Fibroblast of lung (primary cell): ENCODE results near the gene PADI1. TPM values are rescaled to one million over a fixed set of nuclear protein-coding genes. Genes with fewer than 3 reads are reported as not detected.

Experiments used
- DNase-seq, 2 donors: peaks; one replicate each; pipeline versions ENCODE4 v3.0.0 to v3.0.0-alpha.2; 2010; ENCODE audit warnings: low read depth in 2 of 2
- H2AFZ ChIP-seq: 2 replicates; pipeline ENCODE4 v1.5.1; 2012; ENCODE audit warnings: low read length, control low read depth, inconsistent platforms
- H3K27ac ChIP-seq: 2 replicates; pipeline ENCODE4 v1.5.1; 2011; ENCODE audit warnings: low read length, control low read depth; ENCODE audit not compliant: insufficient read depth
- H3K27me3 ChIP-seq: 2 replicates; pipeline ENCODE4 v1.5.1; 2011; ENCODE audit warnings: mild to moderate bottlenecking, low read length; ENCODE audit not compliant: control insufficient read depth, insufficient read depth
- H3K36me3 ChIP-seq: 2 replicates; pipeline ENCODE4 v1.5.1; 2011; ENCODE audit warnings: low read length; ENCODE audit not compliant: control insufficient read depth, insufficient read depth
- H3K4me1 ChIP-seq: 2 replicates; pipeline ENCODE4 v1.5.1; 2011; ENCODE audit warnings: low read length; ENCODE audit not compliant: control insufficient read depth, insufficient read depth; ENCODE audit errors: extremely low read depth
- H3K4me2 ChIP-seq: 2 replicates; pipeline ENCODE4 v1.5.1; 2011; ENCODE audit warnings: low read length, control low read depth; ENCODE audit not compliant: insufficient read depth; ENCODE audit errors: extremely low read depth
- H3K4me3 ChIP-seq, 4 experiments: fragments of 200-600 bp in 1 of 4; sonication (generic) in 1 of 4; replicated peaks in 1 of 4; 2 replicates each; pipeline ENCODE4 v1.5.1; 2011 to 2016; ENCODE audit warnings: low read length in 4 of 4, low read depth in 3 of 4, mild to moderate bottlenecking in 3 of 4, control low read depth in 2 of 4, inconsistent platforms in 1 of 4, mixed read lengths in 1 of 4; ENCODE audit not compliant: insufficient read depth in 1 of 4; ENCODE audit errors: control extremely low read depth in 1 of 4
- H3K79me2 ChIP-seq: 2 replicates; pipeline ENCODE4 v1.5.1; 2012; ENCODE audit warnings: mild to moderate bottlenecking, low read length, inconsistent platforms; ENCODE audit not compliant: control insufficient read depth, insufficient read depth
- H3K9ac ChIP-seq: 2 replicates; pipeline ENCODE4 v1.5.1; 2011; ENCODE audit warnings: mild to moderate bottlenecking, low read length, control low read depth; ENCODE audit not compliant: insufficient read depth
- H3K9me3 ChIP-seq: 2 replicates; pipeline ENCODE4 v1.5.1; 2012; ENCODE audit warnings: low read depth, low read length; ENCODE audit not compliant: control insufficient read depth, insufficient read depth
- H4K20me1 ChIP-seq: 2 replicates; pipeline ENCODE4 v1.5.1; 2011; ENCODE audit warnings: low read length; ENCODE audit not compliant: control insufficient read depth, insufficient read depth; ENCODE audit errors: extremely low read depth
- CTCF ChIP-seq, 2 donors: IDR thresholded peaks in 1 of 2; conservative IDR thresholded peaks in 1 of 2; 1 replicate in 1 of 2; 2 replicates in 1 of 2; pipeline ENCODE4 v1.5.1; 2011 to 2012; ENCODE audit warnings: low read length in 2 of 2, control low read depth in 1 of 2, inconsistent platforms in 1 of 2, low read depth in 1 of 2, mild to moderate bottlenecking in 1 of 2
- EZH2 ChIP-seq: IDR thresholded peaks from 2 replicates; pipeline ENCODE4 v1.5.1; 2012; ENCODE audit warnings: low read length, control low read depth, mild to moderate bottlenecking; ENCODE audit errors: missing control alignments
- polyA plus RNA-seq, 2 donors: library from polyadenylated mRNA; depleted of rRNA in 1 of 2; stranded (reverse) in 1 of 2; unstranded in 1 of 2; fragments of >200 nt; gene quantifications; 2 replicates each; pipeline ENCODE4 v1.2.1, GENCODE V29; 2011 to 2012; ENCODE audit warnings: missing spikeins in 1 of 2
- total RNA-seq: library from RNA; depleted of rRNA; stranded (reverse); fragments of >200 nt; gene quantifications from 2 replicates; pipeline ENCODE4 v1.2.1, GENCODE V29; 2014

PADI1 gene
- total and polyA plus RNA-seq, 2 donors (not counting 1 experiment from before 2014, with no cell fraction given) = not detected

GRCh38 chr1:17274186-17275170 is 69.5 kb downstream of the PADI1 start:
- DNase-seq = peak; percentile 15 to 18
- Histone ChIP-seq H3K4me3 (no peak overlapping the region), H3K4me2 (no peak overlapping the region), H3K79me2 (no peaks in the 10 kb centered on the region), H3K9me3 (no peaks in the 10 kb centered on the region), H3K36me3 (no peaks in the 10 kb centered on the region), H4K20me1 (no peaks in the 10 kb centered on the region), H3K4me1 (no peaks in the 10 kb centered on the region), H3K9ac (no peak overlapping the region), H2AFZ (no peak overlapping the region), H3K27me3 (no peaks in the 10 kb centered on the region), H3K27ac (no peak overlapping the region)
- TF ChIP-seq EZH2 = no peak
- TF ChIP-seq CTCF (conservative IDR thresholded peaks at IDR 0.05 in 1 of 2, IDR thresholded peaks at IDR 0.05 in 1 of 2; ENCODE audit: low read depth in 1 of 2, low read length in 2 of 2) = peak; percentile 37 to 70

- Histone ChIP-seq H3K9ac (no peak overlapping the region), H2AFZ (no peak overlapping the region), H3K27ac (no peak overlapping the region), H4K20me1 (no peaks in the 10 kb centered on the region), H3K4me2 (no peak overlapping the region), H3K4me3 (no peak overlapping the region), H3K27me3 (no peaks in the 10 kb centered on the region), H3K36me3 (no peaks in the 10 kb centered on the region), H3K79me2 (no peaks in the 10 kb centered on the region), H3K4me1 (no peaks in the 10 kb centered on the region), H3K9me3 (no peaks in the 10 kb centered on the region)
- peak in 1 of 2 donors; percentile 79 for DNase-seq
- no peak for TF ChIP-seq EZH2
- TF ChIP-seq CTCF (conservative IDR thresholded peaks at IDR 0.05 in 1 of 2, IDR thresholded peaks at IDR 0.05 in 1 of 2; ENCODE audit: low read depth in 1 of 2, low read length in 2 of 2) = no peak
Observed at GRCh38 chr1:17276568-17276967, 71.6 kb downstream of the PADI1 start.

- H3K4me3 ChIP-seq = no peak overlapping the region
- H3K79me2 ChIP-seq = no peaks in the 10 kb centered on the region
- no peak overlapping the region for H3K27ac ChIP-seq
- DNase-seq = no peak
- no peaks in the 10 kb centered on the region for H3K36me3 ChIP-seq
- TF ChIP-seq CTCF (conservative IDR thresholded peaks at IDR 0.05 in 1 of 2, IDR thresholded peaks at IDR 0.05 in 1 of 2; ENCODE audit: low read depth in 1 of 2, low read length in 2 of 2) (no peak), EZH2 (no peak)
- no peaks in the 10 kb centered on the region for H3K9me3 ChIP-seq
- no peak overlapping the region for H3K9ac ChIP-seq
- no peaks in the 10 kb centered on the region for H4K20me1 ChIP-seq
- H3K4me2 ChIP-seq = no peak overlapping the region
- H2AFZ ChIP-seq = no peak overlapping the region
- no peaks in the 10 kb centered on the region for H3K27me3 ChIP-seq
- no peaks in the 10 kb centered on the region for H3K4me1 ChIP-seq
Observed at GRCh38 chr1:17277511-17278159, 72.7 kb downstream of the PADI1 start.
